Neural progenitor cell (in vitro differentiated cells): Measurements from ENCODE around the gene MT1A. TPM values are rescaled to one million over a fixed set of nuclear protein-coding genes. Genes with fewer than 3 reads are reported as not detected.
A peak's percentile ranks its signal among the peaks of the same experiment; 100 is the strongest.

ENCODE experiments used
- DNase-seq: peaks from one replicate; pipeline ENCODE4 v3.0.0-alpha.2; 2016; ENCODE audit warnings: low spot score
- H2AFZ ChIP-seq: fragments of 200-600 bp; sonication (generic); replicated peaks from 2 replicates; pipeline ENCODE4 v1.6.1; 2016; ENCODE audit warnings: antibody characterized with exemption
- H3F3A ChIP-seq: fragments of 200-600 bp; sonication (generic); 2 replicates; pipeline ENCODE4 v1.6.1; 2016; ENCODE audit warnings: antibody characterized with exemption, low read depth
- H3K27ac ChIP-seq: fragments of 200-600 bp; sonication (generic); 2 replicates; pipeline ENCODE4 v1.5.1; 2016; ENCODE audit warnings: mild to moderate bottlenecking
- H3K27me3 ChIP-seq: fragments of 200-600 bp; sonication (generic); 2 replicates; pipeline ENCODE4 v1.6.1; 2016; ENCODE audit warnings: mild to moderate bottlenecking, moderate library complexity
- H3K36me3 ChIP-seq: fragments of 200-600 bp; sonication (generic); 2 replicates; pipeline ENCODE4 v1.5.1; 2016
- H3K4me1 ChIP-seq: fragments of 200-600 bp; sonication (generic); 2 replicates; pipeline ENCODE4 v1.6.1; 2016; ENCODE audit warnings: mixed run types
- H3K4me2 ChIP-seq: fragments of 200-600 bp; sonication (generic); 2 replicates; pipeline ENCODE4 v1.6.1; 2016
- H3K4me3 ChIP-seq: fragments of 200-600 bp; sonication (generic); 2 replicates; pipeline ENCODE4 v1.5.1; 2016
- H3K79me2 ChIP-seq: fragments of 200-600 bp; sonication (generic); 2 replicates; pipeline ENCODE4 v1.6.1; 2016; ENCODE audit warnings: low read depth
- H3K9ac ChIP-seq: fragments of 200-600 bp; sonication (generic); 2 replicates; pipeline ENCODE4 v1.6.1; 2016
- H3K9me3 ChIP-seq: fragments of 200-600 bp; sonication (generic); 2 replicates; pipeline ENCODE4 v1.5.1; 2016; ENCODE audit warnings: low read depth
- H4K20me1 ChIP-seq: fragments of 200-600 bp; sonication (generic); 2 replicates; pipeline ENCODE4 v1.6.1; 2016; ENCODE audit warnings: low read depth
- H3K27ac Mint-ChIP-seq: 3 replicates; pipeline ENCODE4 v1.8.0; 2021; ENCODE audit warnings: mixed read lengths
- H3K27me3 Mint-ChIP-seq: 2 replicates; pipeline ENCODE4 v1.8.0; 2022; ENCODE audit warnings: low read depth, mild to moderate bottlenecking, inconsistent platforms, moderate library complexity, mixed read lengths; ENCODE audit not compliant: insufficient read depth
- H3K36me3 Mint-ChIP-seq: 3 replicates; pipeline ENCODE4 v1.8.0; 2021; ENCODE audit warnings: mixed read lengths
- H3K4me1 Mint-ChIP-seq: 3 replicates; pipeline ENCODE4 v1.8.0; 2021; ENCODE audit warnings: mixed read lengths
- H3K4me3 Mint-ChIP-seq: 3 replicates; pipeline ENCODE4 v1.8.0; 2021; ENCODE audit warnings: mild to moderate bottlenecking, moderate library complexity, mixed read lengths
- H3K9me3 Mint-ChIP-seq: 3 replicates; pipeline ENCODE4 v1.8.0; 2020; ENCODE audit warnings: mixed read lengths
- EZH2 ChIP-seq: fragments of 200-600 bp; sonication (generic); IDR thresholded peaks from 2 replicates; pipeline ENCODE4 v1.6.1; 2017; ENCODE audit warnings: antibody characterized with exemption, mild to moderate bottlenecking, moderate library complexity
- EZH2phosphoT487 ChIP-seq: fragments of 200-600 bp; sonication (generic); IDR thresholded peaks from 2 replicates; pipeline ENCODE4 v1.6.1; 2017; ENCODE audit warnings: antibody characterized with exemption
- total RNA-seq: library from RNA; depleted of rRNA; stranded (reverse); fragments of >200 nt; gene quantifications from 2 replicates; pipeline ENCODE4 v1.2.3, GENCODE V29; 2015; ENCODE audit warnings: low replicate concordance
- TF ChIP-seq, protein P1 (sequence below): fragments of 200-600 bp; sonication (generic); IDR thresholded peaks from 2 replicates; pipeline ENCODE4 v1.5.1; 2017; ENCODE audit warnings: antibody characterized with exemption, mild to moderate bottlenecking

The MT1A gene
- total RNA-seq, 1 donor from 2014 or later, result not detected

DNA sequence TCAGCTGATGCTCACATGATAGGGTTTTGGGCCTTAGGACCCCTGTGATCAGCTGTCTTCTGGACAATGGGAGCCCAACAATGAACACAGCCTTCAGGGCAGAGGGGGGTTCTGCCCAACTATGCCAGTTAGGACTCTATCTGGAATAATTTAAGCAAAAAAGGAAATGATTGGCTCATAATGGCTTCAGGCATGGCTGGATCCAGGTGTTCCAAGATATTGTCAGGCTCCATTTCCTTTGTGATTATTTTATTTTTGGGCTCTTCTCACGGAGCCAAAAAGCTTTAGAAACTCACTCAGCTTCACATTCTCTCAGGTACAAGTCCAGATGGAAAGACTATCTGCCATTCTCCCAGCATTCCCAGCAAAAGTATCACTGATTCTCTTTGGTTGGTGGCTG is 33.0 kb upstream of the MT1A start:
- Mint-ChIP-seq H3K9me3 (no peaks in the 10 kb centered on the region), H3K27ac (no peak overlapping the region), H3K4me1 (peaks cover 28% of the 10 kb centered on the region), H3K27me3 (peaks cover 10% of the 10 kb centered on the region), H3K4me3 (no peak overlapping the region), H3K36me3 (no peaks in the 10 kb centered on the region)
- H3K4me1 ChIP-seq, result peaks cover 18% of the 10 kb centered on the region
- peaks cover 28% of the 10 kb centered on the region for H3F3A ChIP-seq
- H2AFZ ChIP-seq, result no peak overlapping the region
- no peaks in the 10 kb centered on the region for H3K79me2 ChIP-seq
- no peaks in the 10 kb centered on the region for H3K36me3 ChIP-seq
- H3K4me2 ChIP-seq, result no peak overlapping the region
- H3K4me3 ChIP-seq, result no peak overlapping the region
- no peak overlapping the region for H3K9ac ChIP-seq
- no peak for DNase-seq
- no peaks in the 10 kb centered on the region for H3K9me3 ChIP-seq
- peaks cover 94% of the 10 kb centered on the region for H3K27me3 ChIP-seq
- peaks cover 19% of the 10 kb centered on the region for H4K20me1 ChIP-seq
- TF ChIP-seq EZH2phosphoT487 (no peak), EZH2 (no peak)
- TF ChIP-seq, protein P1, sequence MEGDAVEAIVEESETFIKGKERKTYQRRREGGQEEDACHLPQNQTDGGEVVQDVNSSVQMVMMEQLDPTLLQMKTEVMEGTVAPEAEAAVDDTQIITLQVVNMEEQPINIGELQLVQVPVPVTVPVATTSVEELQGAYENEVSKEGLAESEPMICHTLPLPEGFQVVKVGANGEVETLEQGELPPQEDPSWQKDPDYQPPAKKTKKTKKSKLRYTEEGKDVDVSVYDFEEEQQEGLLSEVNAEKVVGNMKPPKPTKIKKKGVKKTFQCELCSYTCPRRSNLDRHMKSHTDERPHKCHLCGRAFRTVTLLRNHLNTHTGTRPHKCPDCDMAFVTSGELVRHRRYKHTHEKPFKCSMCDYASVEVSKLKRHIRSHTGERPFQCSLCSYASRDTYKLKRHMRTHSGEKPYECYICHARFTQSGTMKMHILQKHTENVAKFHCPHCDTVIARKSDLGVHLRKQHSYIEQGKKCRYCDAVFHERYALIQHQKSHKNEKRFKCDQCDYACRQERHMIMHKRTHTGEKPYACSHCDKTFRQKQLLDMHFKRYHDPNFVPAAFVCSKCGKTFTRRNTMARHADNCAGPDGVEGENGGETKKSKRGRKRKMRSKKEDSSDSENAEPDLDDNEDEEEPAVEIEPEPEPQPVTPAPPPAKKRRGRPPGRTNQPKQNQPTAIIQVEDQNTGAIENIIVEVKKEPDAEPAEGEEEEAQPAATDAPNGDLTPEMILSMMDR, result no peak
- no peak overlapping the region for H3K27ac ChIP-seq

DNA sequence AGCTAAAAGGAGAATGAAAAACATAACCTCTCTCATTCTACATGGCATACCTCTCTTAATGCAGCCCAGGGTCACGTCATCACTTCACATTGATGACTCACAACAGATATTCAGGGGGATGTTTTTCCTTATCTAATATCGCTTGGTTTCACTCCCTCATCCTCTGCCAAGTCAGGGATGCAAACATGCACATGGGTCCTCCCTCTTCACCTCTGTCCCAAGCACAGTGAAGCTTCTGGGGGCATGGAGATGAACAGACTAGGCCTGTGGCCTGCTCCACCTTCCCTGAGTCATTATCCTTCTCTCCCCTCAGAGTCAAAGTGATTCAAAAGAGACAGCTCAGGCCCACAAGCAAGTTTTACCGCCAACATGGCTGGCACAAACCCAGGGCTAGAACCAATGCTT is 32.4 kb upstream of the MT1A start:
- Histone ChIP-seq H4K20me1 (peaks cover 19% of the 10 kb centered on the region), H3K27ac (no peak overlapping the region), H3K36me3 (no peaks in the 10 kb centered on the region), H3K4me3 (no peak overlapping the region), H3K9me3 (no peaks in the 10 kb centered on the region), H3K79me2 (no peaks in the 10 kb centered on the region), H3K4me1 (peaks cover 18% of the 10 kb centered on the region), H3K27me3 (peaks cover 99% of the 10 kb centered on the region), H3F3A (peaks cover 28% of the 10 kb centered on the region), H3K9ac (no peak overlapping the region), H3K4me2 (no peak overlapping the region), H2AFZ (no peak overlapping the region)
- no peaks in the 10 kb centered on the region for H3K36me3 Mint-ChIP-seq
- DNase-seq, result no peak
- no peak overlapping the region for H3K4me3 Mint-ChIP-seq
- H3K27me3 Mint-ChIP-seq, result peaks cover 12% of the 10 kb centered on the region
- H3K9me3 Mint-ChIP-seq, result no peaks in the 10 kb centered on the region
- peaks cover 32% of the 10 kb centered on the region for H3K4me1 Mint-ChIP-seq
- H3K27ac Mint-ChIP-seq, result no peak overlapping the region
- no peak for TF ChIP-seq EZH2phosphoT487
- no peak for TF ChIP-seq EZH2
- TF ChIP-seq, protein P1, result no peak

DNA sequence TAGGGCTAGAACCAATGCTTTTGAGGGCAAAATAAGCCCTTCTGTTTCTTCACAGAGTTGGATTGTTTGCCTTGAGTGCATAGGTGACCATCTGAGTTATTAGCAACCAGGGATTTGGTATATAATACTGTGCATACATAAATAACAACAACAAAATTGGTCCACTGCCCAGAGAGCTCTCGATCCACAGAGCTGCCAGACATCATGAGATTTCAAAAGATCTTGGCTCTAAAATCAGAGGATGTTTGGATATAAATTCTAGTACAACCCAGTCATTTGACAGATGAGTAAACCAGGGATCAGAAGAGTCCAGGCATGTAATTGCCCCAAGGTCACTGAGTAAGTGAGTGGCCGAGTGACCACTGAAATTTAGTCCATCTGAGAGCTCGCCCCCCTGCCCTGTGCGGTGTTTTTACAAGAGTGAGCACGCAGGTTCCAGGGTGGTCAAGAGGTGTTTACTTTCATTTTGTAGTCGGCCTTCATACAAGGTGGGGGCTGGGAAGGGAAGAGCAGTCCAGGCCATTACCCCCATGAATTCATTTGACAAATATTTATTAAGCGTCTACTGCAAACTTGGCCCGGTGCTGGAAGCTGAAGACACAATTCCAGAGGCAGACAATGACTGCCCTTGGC is 31.9 kb upstream of the MT1A start:
- no peak for DNase-seq
- Histone ChIP-seq H2AFZ (no peak overlapping the region), H3K27me3 (peaks cover 99% of the 10 kb centered on the region), H3K27ac (no peak overlapping the region), H3K79me2 (no peaks in the 10 kb centered on the region), H3K9ac (no peak overlapping the region), H3F3A (peaks cover 25% of the 10 kb centered on the region), H3K9me3 (no peaks in the 10 kb centered on the region), H3K4me3 (no peak overlapping the region), H3K4me2 (no peak overlapping the region), H3K4me1 (peaks cover 18% of the 10 kb centered on the region), H3K36me3 (no peaks in the 10 kb centered on the region), H4K20me1 (peaks cover 19% of the 10 kb centered on the region)
- no peaks in the 10 kb centered on the region for H3K36me3 Mint-ChIP-seq
- peak overlapping the region; percentile 31 for H3K4me3 Mint-ChIP-seq
- H3K4me1 Mint-ChIP-seq, result peaks cover 35% of the 10 kb centered on the region
- no peak overlapping the region for H3K27ac Mint-ChIP-seq
- TF ChIP-seq EZH2, result no peak
- TF ChIP-seq EZH2phosphoT487, result no peak
- TF ChIP-seq, protein P1, result no peak
- H3K9me3 Mint-ChIP-seq, result no peaks in the 10 kb centered on the region
- H3K27me3 Mint-ChIP-seq, result peaks cover 15% of the 10 kb centered on the region
